ENCODE measurements around the gene PLCL2.

GRCh38 chr3:17063596-17063995 lies 178.8 kb downstream of the PLCL2 start:
- TF ChIP-seq POLR2A (IDR thresholded peaks at IDR 0.05) (no peak), CTCF (IDR thresholded peaks at IDR 0.05) (no peak), POLR2AphosphoS5 (IDR thresholded peaks at IDR 0.05) (no peak)

All from prostate gland (tissue), 2 donors.